Activated CD8-positive, alpha-beta memory T cell treated with anti-CD3 and anti-CD28 coated beads, Interleukin-2, amount 50 U/mL, for 1 hour (primary cell): ENCODE data around the gene TXNL4A.

Source experiments
- DNase-seq: peaks from one replicate; pipeline ENCODE4 v3.0.0-alpha.2; 2020; ENCODE audit errors: extremely low read depth

The TXNL4A gene

GRCh38 chr18:79935925-79936324, 52.4 kb downstream of the TXNL4A start:
- no peak for DNase-seq

GRCh38 chr18:79935499-79935898, 52.9 kb downstream of the TXNL4A start:
- DNase-seq = no peak

DNA sequence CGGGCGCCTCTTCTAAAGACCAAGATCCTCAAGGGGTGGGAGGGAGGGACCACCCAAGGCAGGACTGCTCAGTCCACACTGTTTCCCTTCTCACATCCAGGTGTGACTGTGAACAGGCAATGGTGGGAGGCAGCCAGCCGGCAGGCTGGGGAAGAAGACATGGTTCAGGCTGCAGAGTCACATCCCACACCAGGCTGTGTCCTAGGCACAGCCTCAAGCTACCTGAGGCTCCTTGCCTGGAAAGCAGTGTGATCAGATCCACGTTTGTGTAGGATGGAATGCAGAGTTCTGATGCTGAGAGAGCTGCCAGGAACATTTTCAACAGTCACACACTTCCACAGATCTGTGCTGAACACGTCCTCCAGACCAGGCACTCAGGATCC, 53.3 kb downstream of the TXNL4A start:
- DNase-seq = no peak

DNA sequence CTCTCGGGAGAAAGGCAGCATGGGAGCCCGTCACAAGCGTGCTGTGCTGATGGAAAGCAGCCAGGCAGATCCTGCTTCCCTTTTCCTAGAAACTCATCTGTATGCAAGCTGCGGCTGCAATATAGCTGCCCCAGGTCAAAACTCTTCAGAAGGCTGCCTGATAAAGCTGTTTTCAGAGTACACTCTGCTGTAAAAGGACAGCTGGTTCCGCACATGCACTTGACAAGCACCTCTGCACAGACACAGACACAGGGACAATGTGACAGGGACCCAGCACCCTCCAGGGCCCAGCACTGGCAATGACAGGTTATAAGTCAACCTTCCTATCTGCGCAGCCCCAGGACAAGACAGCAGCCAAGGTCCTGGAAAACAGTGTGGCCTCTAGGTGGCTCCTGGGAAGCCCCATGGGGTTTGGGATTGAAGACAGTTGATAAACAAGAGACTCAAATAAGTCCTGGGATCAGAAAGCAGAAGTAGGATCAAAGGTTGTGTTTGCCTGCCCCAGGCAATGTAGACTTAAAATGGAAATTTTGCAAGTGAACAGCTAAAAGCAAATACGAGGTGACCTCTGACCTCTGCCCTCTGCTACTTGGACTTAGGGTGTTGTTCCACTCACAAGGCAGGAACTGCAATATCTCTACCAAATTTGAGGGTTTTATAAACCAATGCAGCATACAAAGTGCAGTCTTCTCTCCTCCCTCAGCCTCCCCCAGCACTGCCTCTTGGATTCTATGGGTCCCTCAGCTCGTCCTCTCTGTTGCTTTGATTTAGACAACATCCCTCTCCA, 53.9 kb downstream of the TXNL4A start:
- no peak for DNase-seq

DNA sequence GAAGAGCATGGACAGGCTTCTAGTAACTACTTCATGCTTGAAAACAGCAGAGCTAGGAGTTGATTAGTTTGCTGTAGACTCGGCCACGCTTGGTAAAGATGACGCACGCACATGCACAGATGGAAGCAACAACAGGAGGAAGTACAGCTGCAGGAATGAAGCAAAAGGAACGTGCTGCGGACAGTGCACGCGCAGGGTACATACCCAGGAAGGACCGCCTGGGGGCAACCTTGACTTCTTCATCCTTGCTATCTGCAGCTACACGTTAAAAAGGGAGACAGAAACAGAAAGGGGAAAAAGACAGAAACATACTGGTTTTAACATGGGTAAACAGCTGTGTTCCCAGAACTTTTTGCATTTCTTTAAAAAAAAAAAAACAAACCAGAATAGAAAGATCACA, 54.6 kb downstream of the TXNL4A start:
- no peak for DNase-seq

- DNase-seq = no peak
Observed at GRCh38 chr18:79932907-79933306, 55.5 kb downstream of the TXNL4A start.

- no peak for DNase-seq
Observed at GRCh38 chr18:79931475-79931874, 56.9 kb downstream of the TXNL4A start.

DNA sequence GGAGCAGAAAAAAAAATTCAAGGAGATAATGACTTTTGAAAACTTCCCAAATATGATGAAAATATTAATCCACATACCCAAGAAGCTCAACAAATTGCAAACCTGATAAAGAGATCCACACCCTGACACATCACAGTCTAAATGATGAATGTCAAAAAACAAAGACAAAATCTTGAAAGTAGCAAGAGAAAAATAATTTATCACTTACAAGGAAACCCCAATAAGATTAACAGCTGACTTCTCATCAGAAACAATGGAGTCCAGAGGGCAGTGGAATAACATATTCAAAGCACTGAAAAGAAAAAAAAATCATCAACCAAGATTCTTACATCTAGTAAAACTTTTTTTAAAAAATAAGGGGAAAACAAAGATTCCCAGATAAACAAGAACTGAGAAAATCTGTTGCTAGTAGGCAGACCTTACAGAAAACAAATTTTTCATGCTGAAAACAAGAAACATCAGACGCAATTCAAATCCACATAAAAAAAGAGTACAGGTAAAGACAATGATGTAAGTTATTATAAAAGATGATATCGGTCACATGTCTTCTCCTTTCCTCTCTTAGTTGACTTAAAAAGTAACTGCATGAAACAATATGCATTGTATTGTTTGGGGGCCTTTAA, 58.2 kb downstream of the TXNL4A start:
- no peak for DNase-seq

GRCh38 chr18:79928563-79928960, 59.8 kb downstream of the TXNL4A start:
- DNase-seq = no peak

DNA sequence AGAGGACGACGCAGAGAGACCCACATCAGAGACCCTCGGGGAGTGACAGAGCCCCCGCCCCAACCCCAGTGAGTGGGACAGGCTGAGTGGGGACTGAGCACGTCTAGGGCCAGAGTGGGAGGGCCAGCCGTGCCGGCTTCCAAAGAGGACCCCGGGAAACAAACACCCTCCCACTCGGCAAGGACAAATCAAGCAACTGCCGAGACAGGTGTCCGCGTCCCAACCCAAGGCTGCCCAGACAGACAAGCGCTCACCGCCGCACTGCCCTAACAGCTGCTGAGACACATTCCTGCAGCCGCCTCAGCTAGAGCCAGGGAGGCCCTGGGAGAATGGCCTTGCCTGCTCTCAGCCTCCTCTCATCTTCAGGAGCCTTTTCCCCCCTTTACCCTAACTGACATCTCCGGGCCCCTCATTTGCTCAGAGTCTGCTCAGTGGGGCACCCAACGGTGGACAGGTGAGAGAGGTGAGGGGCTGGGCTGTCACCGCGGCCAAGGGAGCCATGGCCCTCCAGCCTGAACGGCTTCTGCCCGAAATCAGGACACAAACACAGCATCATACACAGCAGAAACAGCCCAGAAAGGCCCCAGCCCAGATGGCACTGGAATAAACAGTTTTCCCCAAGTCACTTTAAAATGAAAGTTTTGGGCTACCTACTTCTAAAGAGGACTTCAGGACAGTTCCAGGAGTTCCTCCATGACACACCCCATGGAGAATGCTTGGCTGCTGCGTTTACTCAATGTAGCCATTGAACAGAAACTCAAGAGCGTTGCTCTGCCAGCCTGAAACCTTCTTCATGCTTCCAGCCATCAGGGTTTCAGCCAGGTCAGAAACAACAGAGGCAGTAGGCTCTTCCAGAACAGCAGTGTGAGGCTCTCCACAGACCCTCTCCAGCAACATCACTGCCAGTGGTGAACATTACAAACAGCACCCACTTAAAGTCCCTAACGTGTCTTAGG, 60.5 kb downstream of the TXNL4A start:
- DNase-seq = no peak

GRCh38 chr18:79926715-79927606, 61.4 kb downstream of the TXNL4A start:
- DNase-seq = no peak

GRCh38 chr18:79926306-79926705, 62.1 kb downstream of the TXNL4A start:
- DNase-seq = no peak

GRCh38 chr18:79924814-79925731, 63.3 kb downstream of the TXNL4A start:
- no peak for DNase-seq

GRCh38 chr18:79923896-79924585, 64.3 kb downstream of the TXNL4A start:
- no peak for DNase-seq

DNA sequence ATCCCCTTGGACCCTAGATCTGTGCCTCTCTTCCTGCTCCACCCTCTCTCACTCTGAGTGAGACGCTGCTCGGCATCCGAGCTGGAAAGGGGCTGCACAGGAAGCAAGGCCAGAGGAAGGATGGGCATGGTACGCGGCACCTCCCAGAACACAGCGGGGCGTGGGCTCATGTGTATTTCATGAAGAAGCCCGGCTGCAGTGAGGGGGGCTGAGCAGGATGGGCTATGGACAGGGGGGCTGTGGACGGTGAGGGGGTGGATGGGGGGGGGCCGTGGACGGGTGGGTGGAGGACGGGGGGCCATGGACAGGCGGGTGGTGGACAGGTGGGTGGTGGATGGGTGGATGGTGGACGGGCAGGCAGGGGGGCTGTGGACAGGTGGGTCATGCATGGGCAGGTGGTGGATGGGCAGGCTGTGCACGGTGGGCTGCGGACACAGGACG, 65.4 kb downstream of the TXNL4A start:
- DNase-seq = no peak

DNA sequence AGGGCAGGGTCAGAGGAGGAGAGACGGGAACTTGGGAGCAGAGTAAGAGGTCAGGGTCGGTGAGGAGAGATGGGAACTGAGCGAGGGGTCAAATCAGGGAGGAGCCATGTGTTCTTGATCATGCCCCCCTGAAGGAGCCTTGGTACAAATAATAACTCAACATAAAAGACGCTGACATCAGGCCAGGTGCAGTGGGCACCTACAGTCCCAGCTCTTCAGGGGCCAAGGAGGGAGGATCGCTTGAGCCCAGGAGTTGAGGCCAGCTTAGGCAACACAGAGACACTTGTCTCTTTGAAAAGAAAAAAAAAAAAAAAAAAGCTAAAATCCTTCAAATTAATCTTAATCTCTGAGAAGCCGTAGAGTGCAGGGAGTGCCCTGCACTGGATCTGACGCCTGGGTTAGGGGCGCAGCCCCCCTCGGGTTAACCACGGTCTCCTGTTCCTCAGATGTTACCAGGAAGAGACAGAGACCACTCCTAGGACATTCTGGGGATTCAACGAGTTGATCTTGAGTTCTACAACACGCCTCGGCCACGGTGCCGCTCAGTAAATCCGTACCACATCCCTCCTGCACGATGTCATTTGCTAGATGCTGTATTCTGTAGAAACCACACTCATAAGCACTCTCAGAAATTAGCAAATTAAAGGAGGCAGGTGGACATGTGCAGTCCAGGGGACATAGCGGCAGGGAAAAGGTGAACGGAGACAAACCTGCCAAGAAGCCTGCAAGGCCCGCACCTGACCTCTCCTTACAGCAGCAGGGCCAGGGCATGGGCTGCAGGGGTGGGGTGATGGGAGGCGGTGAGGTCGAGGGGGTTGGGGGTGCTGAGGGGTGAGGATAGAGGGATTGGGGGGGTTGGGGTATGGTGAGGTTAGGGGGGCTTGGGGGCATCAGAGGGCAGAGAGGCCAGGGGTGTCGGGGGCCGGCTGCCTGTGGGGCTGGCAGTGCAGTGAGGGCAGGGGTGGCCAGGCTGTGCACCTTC, 66.1 kb downstream of the TXNL4A start:
- DNase-seq = no peak
